Measurements from ENCODE around the gene RXRA.
A peak's percentile ranks its signal among the peaks of the same experiment; 100 is the strongest.

The RXRA gene

GRCh38 chr9:134423749-134424148, 97.5 kb downstream of the RXRA start:
- no peak for TF ChIP-seq POLR2A (IDR thresholded peaks at IDR 0.05; ENCODE audit: low read depth, low read length)
- FAIRE-seq (no peak), DNase-seq (ENCODE audit: insufficient read length, low spot score) (no peak)

DNA sequence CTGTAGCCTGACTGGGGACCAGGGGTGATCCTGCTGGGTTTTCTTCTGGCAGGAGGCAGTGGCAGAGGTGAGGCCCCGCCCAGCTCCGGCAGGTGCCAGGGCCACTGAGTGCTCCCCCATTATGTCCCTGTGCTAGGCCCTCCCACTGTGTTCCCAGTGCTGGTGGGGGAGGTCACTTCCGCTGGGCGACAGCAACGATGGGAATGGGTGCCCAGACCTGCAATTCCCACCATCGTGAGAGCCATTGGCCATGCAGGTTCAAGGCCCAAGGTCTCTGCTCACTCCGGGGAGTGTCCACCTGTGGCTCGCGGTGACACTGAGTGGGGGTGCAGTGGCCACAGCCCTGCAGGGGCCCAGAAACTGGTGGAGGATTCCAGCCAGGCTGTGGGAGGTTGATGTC, 98.6 kb downstream of the RXRA start:
- TF ChIP-seq POLR2A (IDR thresholded peaks at IDR 0.05; ENCODE audit: low read depth, low read length), result no peak
- no peak for DNase-seq (ENCODE audit: insufficient read length, low spot score)
- FAIRE-seq, result no peak

- no peak for FAIRE-seq
- no peak for TF ChIP-seq POLR2A (IDR thresholded peaks at IDR 0.05; ENCODE audit: low read depth, low read length)
These were observed 99.1 kb downstream of the RXRA start for GRCh38 chr9:134425401-134425800.

GRCh38 chr9:134425812-134426211, 99.6 kb downstream of the RXRA start:
- FAIRE-seq (no peak), DNase-seq (ENCODE audit: insufficient read length, low spot score) (no peak)
- TF ChIP-seq POLR2A (IDR thresholded peaks at IDR 0.05; ENCODE audit: low read depth, low read length), result no peak

More at GRCh38 chr9:134425401-134425800, 99.1 kb downstream of the RXRA start:
- DNase-seq (ENCODE audit: insufficient read length, low spot score), result no peak

GRCh38 chr9:134426436-134426835, 100.2 kb downstream of the RXRA start:
- no peak for TF ChIP-seq POLR2A (IDR thresholded peaks at IDR 0.05; ENCODE audit: low read depth, low read length)
- FAIRE-seq, result no peak
- DNase-seq (ENCODE audit: insufficient read length, low spot score), result no peak

DNA sequence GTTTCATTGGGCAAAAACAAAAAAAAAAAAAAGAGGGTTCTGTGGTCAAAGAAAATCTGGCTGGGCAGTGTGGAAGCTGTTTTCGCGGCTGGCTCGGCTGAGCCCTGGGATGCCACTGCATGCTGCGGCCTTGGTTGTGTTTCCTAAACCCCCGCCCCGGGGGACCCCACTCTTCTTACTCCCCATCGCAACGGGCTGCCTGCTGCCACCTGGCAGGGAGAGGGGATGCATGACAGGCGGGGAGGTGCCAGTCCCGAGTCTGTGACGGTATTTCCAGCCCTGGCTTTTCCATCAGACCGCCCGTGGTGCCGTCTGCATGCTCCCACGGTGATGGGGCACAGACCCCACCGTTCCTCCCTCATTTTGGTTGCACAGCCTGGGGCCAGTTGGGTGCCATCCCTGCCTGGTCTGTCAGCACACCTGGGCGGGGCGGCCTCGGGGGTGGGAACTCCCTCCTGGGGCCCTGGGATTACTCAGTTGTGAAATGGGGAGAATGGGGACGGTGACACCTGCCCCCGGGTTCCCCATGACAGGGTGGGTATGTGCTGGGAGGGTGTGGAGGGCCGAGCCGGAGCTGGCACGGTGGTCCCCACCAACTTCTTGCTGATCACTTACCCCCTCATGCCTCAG, 101.0 kb downstream of the RXRA start:
- DNase-seq (ENCODE audit: insufficient read length, low spot score) (no peak), FAIRE-seq (no peak)
- TF ChIP-seq POLR2A (IDR thresholded peaks at IDR 0.05; ENCODE audit: low read depth, low read length), result no peak

GRCh38 chr9:134428559-134428958, 102.3 kb downstream of the RXRA start:
- no peak for FAIRE-seq
- TF ChIP-seq POLR2A (IDR thresholded peaks at IDR 0.05; ENCODE audit: low read depth, low read length), result no peak
- DNase-seq (ENCODE audit: insufficient read length, low spot score), result no peak

DNA sequence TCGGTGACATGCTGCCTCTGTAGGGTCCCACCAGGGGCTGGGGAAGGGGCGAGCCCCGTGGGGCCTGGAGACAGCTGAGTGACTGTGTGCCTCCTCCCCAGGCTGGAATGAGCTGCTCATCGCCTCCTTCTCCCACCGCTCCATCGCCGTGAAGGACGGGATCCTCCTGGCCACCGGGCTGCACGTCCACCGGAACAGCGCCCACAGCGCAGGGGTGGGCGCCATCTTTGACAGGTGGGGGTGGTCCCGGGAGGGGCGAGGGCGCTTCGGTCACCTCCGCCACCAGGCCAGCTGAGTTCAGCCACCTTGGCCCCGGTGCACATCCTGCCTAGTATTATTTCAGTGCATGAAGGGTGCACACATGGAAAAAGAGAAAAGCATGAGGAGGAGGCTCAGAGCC, 102.8 kb downstream of the RXRA start:
- TF ChIP-seq POLR2A (IDR thresholded peaks at IDR 0.05; ENCODE audit: low read depth, low read length), result no peak
- no peak for FAIRE-seq
- no peak for DNase-seq (ENCODE audit: insufficient read length, low spot score)

- DNase-seq (ENCODE audit: insufficient read length, low spot score) (no peak), FAIRE-seq (no peak)
These were observed 103.2 kb downstream of the RXRA start for GRCh38 chr9:134429481-134429880.

GRCh38 chr9:134431095-134431494, 104.8 kb downstream of the RXRA start:
- no peak for FAIRE-seq
- DNase-seq (ENCODE audit: insufficient read length, low spot score), result no peak
- TF ChIP-seq POLR2A (IDR thresholded peaks at IDR 0.05; ENCODE audit: low read depth, low read length), result no peak

More at GRCh38 chr9:134429481-134429880, 103.2 kb downstream of the RXRA start:
- no peak for TF ChIP-seq POLR2A (IDR thresholded peaks at IDR 0.05; ENCODE audit: low read depth, low read length)

DNA sequence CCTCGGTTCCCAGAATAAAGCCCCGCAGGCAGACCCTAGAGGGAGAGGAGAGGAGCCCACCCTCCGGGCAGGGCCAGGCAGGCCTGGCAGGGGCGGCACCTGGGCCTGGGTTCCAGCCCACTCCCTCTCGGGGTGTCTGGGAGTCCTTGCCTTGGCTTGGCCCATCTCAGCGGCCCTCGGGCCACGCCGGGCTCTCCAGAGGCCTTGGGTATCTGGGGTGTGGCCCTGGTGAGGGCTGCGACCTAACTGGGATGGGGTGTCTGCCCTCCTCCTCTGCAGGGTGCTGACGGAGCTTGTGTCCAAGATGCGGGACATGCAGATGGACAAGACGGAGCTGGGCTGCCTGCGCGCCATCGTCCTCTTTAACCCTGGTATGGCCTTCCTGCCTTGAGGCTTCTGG, 105.4 kb downstream of the RXRA start:
- TF ChIP-seq POLR2A (IDR thresholded peaks at IDR 0.05; ENCODE audit: low read depth, low read length), result no peak
- no peak for FAIRE-seq

DNA sequence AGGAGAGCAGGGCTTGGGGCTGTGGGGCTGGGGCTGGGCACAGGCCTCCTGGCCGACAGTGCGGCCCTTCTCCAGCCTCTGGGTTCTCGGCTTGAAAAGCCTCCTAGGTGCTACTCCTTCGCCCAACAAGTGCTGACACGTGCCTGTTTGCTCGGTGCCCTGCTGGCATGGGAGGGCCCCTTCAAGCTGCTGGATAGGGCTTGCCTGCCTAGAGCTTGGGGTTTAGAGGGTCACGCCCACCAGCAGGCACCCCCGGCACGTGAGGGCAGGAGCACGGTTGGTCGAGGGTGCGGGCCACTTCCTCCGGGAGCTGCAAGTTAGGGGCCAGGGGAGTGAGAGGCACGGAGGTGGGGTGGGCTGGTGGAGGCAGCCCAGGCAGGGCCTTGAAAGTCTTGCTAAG, 106.2 kb downstream of the RXRA start:
- no peak for FAIRE-seq
- DNase-seq (ENCODE audit: insufficient read length, low spot score), result no peak
- TF ChIP-seq POLR2A (IDR thresholded peaks at IDR 0.05; ENCODE audit: low read depth, low read length), result no peak

More for the DNA sequence above, 105.4 kb downstream of the RXRA start:
- no peak for DNase-seq (ENCODE audit: insufficient read length, low spot score)

DNA sequence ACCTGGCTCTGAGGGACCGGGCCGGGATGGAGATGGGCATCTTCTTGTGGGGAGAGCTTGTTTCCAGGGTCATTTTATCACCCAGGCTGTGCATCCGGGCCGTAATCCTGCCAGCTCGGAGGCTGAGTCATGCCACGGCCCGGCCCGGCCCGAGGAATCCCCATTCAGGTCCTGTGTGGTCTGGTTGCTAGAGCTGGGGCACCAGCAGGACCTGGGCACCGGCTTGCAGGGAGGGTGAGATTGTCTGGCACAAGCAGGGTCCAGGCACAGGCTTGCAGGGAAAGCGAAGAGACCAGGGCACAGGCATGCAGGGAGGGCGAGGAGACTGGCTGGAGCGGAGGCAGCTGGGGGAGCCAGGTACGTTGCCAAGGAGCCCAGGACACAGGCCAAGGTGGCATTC, 106.8 kb downstream of the RXRA start:
- DNase-seq (ENCODE audit: insufficient read length, low spot score) (peak; percentile 92), FAIRE-seq (no peak)
- no peak for TF ChIP-seq POLR2A (IDR thresholded peaks at IDR 0.05; ENCODE audit: low read depth, low read length)

- no peak for DNase-seq (ENCODE audit: insufficient read length, low spot score)
- no peak for FAIRE-seq
- TF ChIP-seq POLR2A (IDR thresholded peaks at IDR 0.05; ENCODE audit: low read depth, low read length), result no peak
These were observed 107.9 kb downstream of the RXRA start for GRCh38 chr9:134433909-134434882.

Data from H54 (cell line).